Testis (tissue), 5 donors: Measurements from ENCODE around the gene HERC2. TPM values are rescaled to one million over a fixed set of nuclear protein-coding genes. Genes with fewer than 3 reads are reported as not detected.
"Not testable (repeated sequence)": the region's sequence is repeated elsewhere in the genome, so short reads cannot be mapped to it uniquely, and the experiment has no call there.

Experiments
- DNase-seq: peaks from one replicate; pipeline ENCODE4 v3.0.0-alpha.2; 2019
- H3K27ac ChIP-seq, 2 donors: fragments of 200-600 bp; sonication (generic); one replicate each; pipeline ENCODE4 v1.5.1; 2019
- H3K27me3 ChIP-seq: fragments of 200-600 bp; sonication (generic); one replicate; pipeline ENCODE4 v1.5.1; 2019
- H3K36me3 ChIP-seq: fragments of 200-600 bp; sonication (generic); one replicate; pipeline ENCODE4 v1.5.1; 2017; ENCODE audit warnings: low read depth; ENCODE audit errors: missing control alignments
- H3K4me1 ChIP-seq: fragments of 200-600 bp; sonication (generic); one replicate; pipeline ENCODE4 v1.5.1; 2019
- H3K4me3 ChIP-seq, 2 donors: fragments of 200-600 bp; sonication (generic); one replicate each; pipeline ENCODE4 v1.5.1; 2017 to 2019
- H3K9me3 ChIP-seq: fragments of 200-600 bp; sonication (generic); one replicate; pipeline ENCODE4 v1.5.1; 2017
- WGBS, 2 donors: methylation state at CpG; one replicate each; pipeline ENCODE4 v1.1.5; 2018; 5-methylcytosine and 5-hydroxymethylcytosine counted together
- intact Hi-C: fragments of 100-400 bp; cut with DNase I; formaldehyde crosslinking; loops from one replicate; pipeline ENCODE4 v1.15.1; 2023; ENCODE audit warnings: low total_unique reads
- long read RNA-seq, 2 donors: transcript quantifications; one replicate each; lab custom pipeline, GENCODE V29; 2026
- polyA plus RNA-seq: library from polyadenylated mRNA; stranded (reverse); fragments of 350-450 nt; fragmentation: Illumina TruSeq; extraction: RNeasy Lipid Tissue Mini Kit (QIAGEN cat#74804); gene quantifications from one replicate; pipeline ENCODE4 v1.2.3, GENCODE V29; 2014; ENCODE audit warnings: low read depth, low replicate concordance; ENCODE audit not compliant: insufficient read depth
- total RNA-seq, 2 donors: library from RNA; depleted of rRNA; stranded (reverse); fragments of >200 nt; gene quantifications; one replicate each; pipeline ENCODE4 v1.2.3, GENCODE V29; 2016

Gene HERC2
- total RNA-seq (100 to 1,000 TPM in 1 of 2 donors, 10 to 100 TPM in 1; 78.2 to 113 TPM), polyA plus RNA-seq (45.6 TPM)
- long read RNA-seq, donor 1, partial matches to known transcripts: 11 of 11 reads
- long read RNA-seq, donor 1, other reads (novel, unspliced or antisense): 0 of 11 reads
- long read RNA-seq, donor 2: 0 reads

DNA sequence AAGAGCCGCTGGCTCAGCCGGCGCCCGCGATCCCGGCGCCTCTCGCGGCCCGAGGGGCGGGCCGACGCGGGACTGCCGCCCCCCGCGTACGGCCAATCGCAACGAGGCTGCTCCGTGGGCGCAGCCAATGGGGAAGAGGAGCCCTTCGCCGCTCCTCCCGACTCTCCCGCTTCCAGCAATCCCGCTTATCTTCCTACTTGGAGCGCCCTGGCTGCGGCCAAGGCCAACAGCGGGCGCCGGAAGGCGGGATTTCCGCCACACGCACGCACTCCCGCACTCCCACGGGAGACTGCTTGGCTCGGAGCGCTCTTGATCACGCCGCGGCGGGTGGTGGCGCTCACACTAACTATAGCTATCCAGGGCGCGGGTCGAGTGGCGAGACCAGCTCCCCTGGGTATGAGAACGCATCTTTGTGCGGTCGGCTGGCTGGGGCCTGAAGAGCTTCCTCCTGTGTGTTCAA, at the start of gene HERC2:
HERC2 (minus strand) TSS at position 51 of the 460 bp plus-strand sequence. CDS start 746 bp downstream, outside the sequence.
- H3K27ac ChIP-seq, H3K27me3 ChIP-seq, H3K36me3 ChIP-seq, H3K4me1 ChIP-seq, H3K4me3 ChIP-seq, intact Hi-C loops, DNase-seq, H3K9me3 ChIP-seq: not testable (repeated sequence)
- no CpG with 5 or more reads among the region's 52 CpGs for WGBS, 2 donors

GRCh38 chr15:28365502-28365901, 43.5 kb upstream of the HERC2 start:
- intact Hi-C loops: not testable (repeated sequence)

GRCh38 chr15:28357984-28358383, 36.0 kb upstream of the HERC2 start, which contains the start of gene GOLGA6L24:
Gene GOLGA6L24 (minus strand): TSS chr15:28358084. CDS start chr15:28358023, 61 bp downstream.
- intact Hi-C loops, H3K4me1 ChIP-seq, DNase-seq, H3K36me3 ChIP-seq, H3K4me3 ChIP-seq, H3K27ac ChIP-seq, H3K9me3 ChIP-seq, H3K27me3 ChIP-seq: not testable (repeated sequence)
- no CpG with 5 or more reads among the region's 7 CpGs for WGBS, 2 donors

More at GRCh38 chr15:28365502-28365901, 43.5 kb upstream of the HERC2 start:
- 79% methylated on average over 11 of the region's 17 CpGs; no CpG with 5 or more reads in 1 of the 2 donors for WGBS, 2 donors
- DNase-seq, H3K4me1 ChIP-seq, H3K27ac ChIP-seq, H3K27me3 ChIP-seq, H3K36me3 ChIP-seq, H3K4me3 ChIP-seq, H3K9me3 ChIP-seq: not testable (repeated sequence)

- intact Hi-C loops, H3K9me3 ChIP-seq, H3K27ac ChIP-seq, H3K27me3 ChIP-seq, H3K4me1 ChIP-seq, DNase-seq, H3K36me3 ChIP-seq, H3K4me3 ChIP-seq: not testable (repeated sequence)
- 0% methylated on average over 3 to 16 of the region's 39 CpGs for WGBS, 2 donors
Measured at GRCh38 chr15:28321358-28322078, 461 bp downstream of the HERC2 start.

DNA sequence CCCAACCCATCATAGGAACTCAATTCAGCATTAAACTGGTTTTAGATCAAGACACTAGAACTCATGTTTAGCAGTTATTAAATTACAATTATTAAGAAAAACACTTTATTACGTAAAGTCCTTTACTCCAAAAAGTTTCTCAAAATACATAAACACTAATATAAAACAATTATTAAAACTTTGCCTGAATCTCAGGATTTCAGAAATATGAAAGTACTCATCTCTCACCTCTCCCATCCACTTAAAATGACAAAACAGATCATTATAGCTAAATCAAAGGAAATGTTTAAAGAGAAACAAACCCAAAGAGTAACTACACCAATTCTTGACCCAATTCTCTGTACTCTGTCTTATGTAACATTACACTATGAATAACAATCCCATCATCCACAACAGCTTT, 2.3 kb downstream of the HERC2 start:
- H3K4me1 ChIP-seq, DNase-seq, intact Hi-C loops: not testable (repeated sequence)

DNA sequence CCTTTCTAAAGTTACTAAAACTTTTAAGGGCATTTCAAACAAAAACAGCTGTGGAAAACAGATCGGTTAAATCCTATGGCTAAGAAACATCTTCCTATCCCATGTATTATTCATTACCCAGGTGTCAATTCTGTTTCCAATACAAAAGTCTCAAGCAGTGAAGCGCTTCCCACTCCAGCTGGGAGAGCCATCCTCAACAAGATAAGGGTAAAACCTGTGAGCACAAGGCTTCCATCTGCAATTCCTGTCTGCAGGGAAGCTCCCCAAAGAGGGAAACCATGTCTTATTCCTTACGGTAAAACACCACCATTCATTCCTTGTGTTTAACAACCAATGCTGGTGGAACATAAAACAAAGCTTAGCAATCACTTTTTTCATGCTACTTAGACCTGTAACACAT, 3.2 kb downstream of the HERC2 start:
- intact Hi-C loops, H3K36me3 ChIP-seq, H3K4me3 ChIP-seq, DNase-seq, H3K27ac ChIP-seq, H3K4me1 ChIP-seq, H3K27me3 ChIP-seq, H3K9me3 ChIP-seq: not testable (repeated sequence)
- 83% methylated on average over 1 of the region's 3 CpGs; no CpG with 5 or more reads in 1 of the 2 donors for WGBS, 2 donors

More for the DNA sequence above, 2.3 kb downstream of the HERC2 start:
- H3K27ac ChIP-seq, H3K27me3 ChIP-seq, H3K9me3 ChIP-seq, H3K36me3 ChIP-seq, H3K4me3 ChIP-seq: not testable (repeated sequence)
- WGBS, 2 donors: 96 to 100% methylated on average over 1 of the region's 1 CpG

- H3K9me3 ChIP-seq, H3K27me3 ChIP-seq, H3K36me3 ChIP-seq, intact Hi-C loops, H3K27ac ChIP-seq, H3K4me3 ChIP-seq, DNase-seq, H3K4me1 ChIP-seq: not testable (repeated sequence)
- 94 to 96% methylated on average over 13 of the region's 13 CpGs for WGBS, 2 donors
Measured at GRCh38 chr15:28318122-28318521, 3.9 kb downstream of the HERC2 start.

DNA sequence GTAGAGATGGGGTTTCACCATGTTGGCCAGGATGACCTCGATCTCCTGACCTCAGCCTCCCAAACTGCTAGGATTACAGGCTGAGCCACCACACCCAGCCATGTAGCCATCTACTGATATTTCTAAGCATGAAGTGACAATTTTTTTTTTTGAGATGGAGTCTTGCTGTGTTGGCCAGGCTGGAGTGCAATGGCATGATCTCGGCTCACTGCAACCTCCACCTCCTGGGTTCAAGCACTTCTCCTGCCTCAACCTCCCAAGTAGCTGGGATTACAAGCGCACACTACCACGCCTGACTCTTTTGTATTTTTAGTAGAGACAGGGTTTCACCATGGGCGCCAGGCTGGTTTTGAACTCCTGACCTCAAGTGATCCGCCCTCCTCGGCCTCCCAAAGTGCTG, 5.0 kb downstream of the HERC2 start:
- H3K4me1 ChIP-seq, H3K9me3 ChIP-seq, DNase-seq, H3K27ac ChIP-seq, H3K36me3 ChIP-seq, H3K27me3 ChIP-seq, intact Hi-C loops, H3K4me3 ChIP-seq: not testable (repeated sequence)
- WGBS, 2 donors: 92 to 96% methylated on average over 7 of the region's 7 CpGs

- DNase-seq, H3K4me3 ChIP-seq, H3K27ac ChIP-seq, intact Hi-C loops, H3K9me3 ChIP-seq, H3K4me1 ChIP-seq, H3K27me3 ChIP-seq, H3K36me3 ChIP-seq: not testable (repeated sequence)
- WGBS, 2 donors: 84 to 90% methylated on average over 11 of the region's 11 CpGs
Measured at GRCh38 chr15:28310454-28310853, 11.5 kb downstream of the HERC2 start.

DNA sequence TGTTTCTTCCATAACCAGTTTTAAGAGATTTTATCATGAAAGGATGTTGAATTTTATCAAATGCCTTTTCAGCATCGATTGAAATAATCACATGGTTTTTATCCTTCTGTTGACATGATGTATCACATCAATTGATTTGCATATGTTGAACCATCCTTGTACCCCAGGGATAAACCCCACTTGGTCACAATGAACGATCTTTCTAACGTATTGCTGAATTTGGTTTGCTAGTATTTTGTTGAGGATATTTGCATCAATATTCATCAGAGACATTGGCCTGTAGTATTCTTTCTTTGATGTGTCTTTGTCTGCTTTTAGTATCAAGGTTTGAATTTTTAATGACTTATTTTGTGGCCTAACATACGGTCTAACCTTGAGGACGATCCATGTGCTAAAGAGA, 13.3 kb downstream of the HERC2 start:
- H3K27me3 ChIP-seq, H3K4me1 ChIP-seq, intact Hi-C loops, H3K9me3 ChIP-seq, H3K27ac ChIP-seq, H3K36me3 ChIP-seq, H3K4me3 ChIP-seq, DNase-seq: not testable (repeated sequence)
- 97 to 98% methylated on average over 5 of the region's 5 CpGs for WGBS, 2 donors

GRCh38 chr15:28305700-28306099, 16.3 kb downstream of the HERC2 start:
- H3K27me3 ChIP-seq, H3K36me3 ChIP-seq, H3K27ac ChIP-seq, H3K4me3 ChIP-seq, H3K4me1 ChIP-seq, DNase-seq, intact Hi-C loops, H3K9me3 ChIP-seq: not testable (repeated sequence)
- 96 to 97% methylated on average over 2 of the region's 2 CpGs for WGBS, 2 donors

GRCh38 chr15:28297434-28297833, 24.5 kb downstream of the HERC2 start:
- H3K4me3 ChIP-seq, H3K27me3 ChIP-seq, H3K36me3 ChIP-seq, H3K27ac ChIP-seq, H3K9me3 ChIP-seq, intact Hi-C loops, DNase-seq, H3K4me1 ChIP-seq: not testable (repeated sequence)
- 93 to 97% methylated on average over 3 of the region's 3 CpGs for WGBS, 2 donors
